A549 treated with RU486 at 1 μM for 4 hours (cell line): ENCODE results near the gene GAK. TPM values are rescaled to one million over a fixed set of nuclear protein-coding genes. Genes with fewer than 3 reads are reported as not detected.

ENCODE experiments used
- total RNA-seq: library from RNA; stranded (reverse); fragments of 200-300 nt; extraction: Qiagen RNA extraction; gene quantifications from 5 replicates; pipeline ENCODE4 v1.2.3, GENCODE V29; 2022; ENCODE audit warnings: low read depth

GAK gene
- total RNA-seq: 31.9 to 52.0 TPM (median 45.8 TPM) in 5 replicates

DNA sequence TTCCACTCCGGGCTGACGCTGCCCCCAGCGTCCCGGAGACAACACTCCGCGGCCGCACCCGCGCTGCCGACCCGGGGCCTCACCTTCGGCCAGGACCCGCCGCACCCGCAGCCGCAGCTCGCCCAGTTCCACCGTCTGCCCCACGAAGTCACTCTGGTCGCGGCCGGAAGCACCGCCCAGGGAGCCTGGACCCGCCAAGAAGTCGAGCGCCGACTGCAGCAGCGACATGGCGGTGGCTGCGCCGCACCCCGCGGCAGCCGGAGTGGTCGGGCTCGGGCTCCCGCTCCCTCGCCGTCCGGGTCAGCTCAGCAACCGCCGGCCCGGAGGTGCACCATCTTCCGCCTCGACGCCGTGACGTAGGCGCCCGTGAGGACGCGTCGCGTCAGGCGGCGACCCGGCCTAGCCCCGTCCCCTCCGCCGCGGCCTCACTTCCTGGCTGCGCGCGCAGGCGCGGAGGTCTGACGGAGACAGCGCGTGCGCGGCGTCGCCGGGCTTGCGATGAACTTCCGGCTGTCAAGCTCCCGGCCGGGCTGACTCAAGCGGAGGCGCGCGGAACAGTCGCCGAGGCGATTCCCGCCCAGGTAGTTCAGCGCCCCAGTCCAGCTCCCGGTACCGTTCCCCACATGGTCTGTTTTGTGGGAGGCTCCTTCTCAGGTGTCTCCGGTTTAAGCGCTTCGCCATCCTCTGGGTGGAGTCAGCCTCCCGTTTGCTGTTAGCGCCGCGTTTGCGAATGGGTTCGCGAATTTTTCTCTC, at the start of gene GAK, which contains the start of gene TMEM175:
Gene GAK (minus strand): TSS at position 357 of the 753 bp plus-strand sequence. CDS start 129 bp downstream, at position 228.
Gene TMEM175 (plus strand): TSS at position 501 of the 753 bp plus-strand sequence. CDS start 15,280 bp downstream, outside the sequence.

DNA sequence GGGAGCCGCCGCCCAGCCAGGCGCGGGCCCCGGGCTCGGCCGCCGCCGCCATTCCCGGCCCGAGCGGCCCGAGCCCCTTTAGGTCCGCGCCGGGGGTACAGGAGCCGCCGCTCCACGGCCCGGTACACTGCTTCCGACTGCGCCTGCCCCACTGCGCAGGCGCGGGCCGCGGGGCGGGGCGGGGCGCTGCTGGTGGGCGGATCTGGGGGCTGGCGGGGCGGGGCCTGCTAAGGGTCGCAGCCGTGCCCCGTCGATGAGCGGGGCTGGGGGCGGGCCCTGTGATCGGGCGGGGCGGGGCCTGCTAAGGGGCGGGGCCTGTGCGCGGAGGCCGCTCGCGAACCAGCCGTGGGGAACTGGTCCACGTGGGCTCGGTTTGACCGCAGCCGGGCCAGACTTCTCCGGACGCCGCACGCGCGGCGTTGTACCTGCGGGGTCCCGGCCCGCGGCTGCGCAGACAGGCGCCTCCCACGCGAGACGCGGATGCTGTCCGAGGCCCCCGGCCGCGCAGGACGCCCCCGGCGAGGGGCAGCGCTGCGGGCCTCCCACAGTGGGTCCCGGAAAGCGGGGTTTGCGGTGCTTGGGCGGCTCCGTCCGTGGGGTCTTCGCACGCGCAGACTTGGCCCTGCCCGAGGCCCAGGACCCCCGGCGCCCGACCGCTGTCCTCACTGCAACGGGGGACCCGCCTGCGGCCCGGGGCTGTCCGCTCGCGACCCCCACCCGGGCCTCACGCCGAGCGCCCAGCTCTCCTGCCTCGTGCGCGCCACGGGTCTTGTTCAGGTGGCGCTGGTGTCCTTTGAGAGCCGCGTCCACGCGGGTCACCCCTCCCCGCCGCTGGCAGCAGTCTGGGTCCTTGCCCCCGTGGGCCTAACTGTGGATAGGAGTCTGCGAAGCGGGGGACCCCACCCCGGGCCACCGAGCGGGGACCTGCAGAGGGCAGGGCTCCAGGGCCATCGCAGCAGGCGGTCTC, 41.6 kb upstream of the GAK start, which contains the start of gene DGKQ:
Gene DGKQ (minus strand): TSS at position 139 of the 967 bp plus-strand sequence. CDS start 87 bp downstream, at position 52.

DNA sequence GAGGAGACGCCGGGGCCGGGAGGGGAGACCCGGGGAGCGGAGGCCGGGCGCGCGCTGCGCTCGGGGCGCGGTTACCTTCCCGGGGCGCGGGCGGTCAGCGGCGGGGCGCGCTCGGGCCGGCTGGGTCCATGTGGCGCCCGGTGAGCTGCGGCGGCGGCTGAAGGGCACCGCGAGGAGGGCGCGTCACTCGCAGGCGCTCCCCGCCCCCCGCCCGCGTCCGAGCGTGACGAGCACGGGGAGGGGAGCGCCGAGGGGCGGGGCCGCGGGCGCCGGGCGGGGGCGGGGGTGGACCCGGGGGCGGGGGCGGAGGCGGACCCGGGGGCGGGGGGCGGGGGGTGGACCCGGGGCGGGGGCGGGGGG, 106.2 kb downstream of the GAK start, which contains the start of gene CPLX1:
Gene CPLX1 (minus strand): TSS at position 159 of the 360 bp plus-strand sequence. CDS start 1,607 bp downstream, outside the sequence.

Other genes with a start within 250 kb of the GAK start
- 0.18 to 0.47 TPM (median 0.24 TPM) in 4 of 5 replicates, not detected in the other for gene SLC49A3, start 243.2 kb downstream of the GAK start, total RNA-seq
- 13.2 to 22.7 TPM (median 16.4 TPM) in 5 replicates for gene PCGF3, start 226.5 kb downstream of the GAK start, total RNA-seq
- gene CPLX1, start 106.2 kb downstream of the GAK start, total RNA-seq: 0.47 to 0.70 TPM (median 0.51 TPM) in 5 replicates
- 8.6 to 10.0 TPM (median 9.0 TPM) in 5 replicates for gene TMEM175, start 144 bp upstream of the GAK start, total RNA-seq
- gene DGKQ, start 41.3 kb upstream of the GAK start, total RNA-seq: 4.0 to 7.9 TPM (median 6.9 TPM) in 5 replicates
- 7.7 to 16.8 TPM (median 12.3 TPM) in 5 replicates for gene IDUA, start 54.7 kb upstream of the GAK start, total RNA-seq
- 0.20 to 0.91 TPM (median 0.26 TPM) in 5 replicates for gene SLC26A1, start 61.1 kb upstream of the GAK start, total RNA-seq
- gene FGFRL1, start 79.3 kb upstream of the GAK start, total RNA-seq: 14.1 to 24.8 TPM (median 24.6 TPM) in 5 replicates
- 1.8 to 4.3 TPM (median 2.7 TPM) in 5 replicates for gene RNF212, start 181.2 kb upstream of the GAK start, total RNA-seq
- gene SPON2, start 240.3 kb upstream of the GAK start, total RNA-seq: 0.20 to 0.58 TPM (median 0.26 TPM) in 5 replicates